ENCODE results near the gene SDK1.

Gene SDK1

DNA sequence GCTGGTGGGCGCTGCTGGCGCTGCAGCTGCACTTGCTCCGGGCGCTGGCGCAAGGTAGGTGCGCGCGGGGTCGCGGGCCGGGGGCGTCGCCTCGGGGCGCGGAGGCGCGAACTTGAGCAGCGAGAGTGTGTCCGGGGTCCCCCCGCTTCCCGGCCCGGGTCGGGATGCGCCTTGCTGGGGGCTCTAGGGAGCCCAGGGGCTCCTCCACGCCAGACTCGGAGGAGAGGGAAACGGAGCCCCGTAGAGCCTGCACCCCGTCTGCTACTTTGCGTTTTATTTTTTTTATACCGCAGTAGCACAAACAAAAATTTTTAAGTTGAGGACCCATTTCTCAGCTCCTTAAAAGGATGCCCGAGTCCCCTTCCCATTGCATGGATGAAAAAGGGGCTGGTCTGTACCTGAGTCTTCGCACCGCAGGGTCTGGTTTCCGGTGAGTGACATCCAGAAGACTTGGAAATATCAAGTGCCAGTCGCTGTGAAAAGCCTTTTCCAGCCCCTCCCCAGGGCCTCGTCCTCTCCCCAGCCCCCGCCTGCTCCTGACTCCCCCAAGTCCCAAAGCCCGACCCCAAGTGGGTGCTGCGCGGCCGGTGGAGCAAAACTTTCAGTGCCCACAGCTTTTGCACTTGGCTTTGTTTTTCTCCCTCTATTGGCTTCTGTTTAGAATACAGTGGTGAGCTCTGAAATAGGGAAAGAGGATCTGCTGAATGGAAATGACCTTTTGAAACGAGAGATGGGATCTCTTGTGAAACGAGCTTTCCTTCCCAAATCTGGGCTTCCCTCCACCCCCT lies 973 bp downstream of the SDK1 start:
- no peak for DNase-seq (ENCODE audit: low read depth)
- H3K4me3 ChIP-seq (ENCODE audit: low read depth, low read length): no peak overlapping the region
- no peak for TF ChIP-seq POLR2A (IDR thresholded peaks at IDR 0.05; ENCODE audit: extremely low read depth, insufficient read length)
- no peak for TF ChIP-seq MYC (IDR thresholded peaks at IDR 0.05; ENCODE audit: low read depth, low read length)
- TF ChIP-seq, protein P1, sequence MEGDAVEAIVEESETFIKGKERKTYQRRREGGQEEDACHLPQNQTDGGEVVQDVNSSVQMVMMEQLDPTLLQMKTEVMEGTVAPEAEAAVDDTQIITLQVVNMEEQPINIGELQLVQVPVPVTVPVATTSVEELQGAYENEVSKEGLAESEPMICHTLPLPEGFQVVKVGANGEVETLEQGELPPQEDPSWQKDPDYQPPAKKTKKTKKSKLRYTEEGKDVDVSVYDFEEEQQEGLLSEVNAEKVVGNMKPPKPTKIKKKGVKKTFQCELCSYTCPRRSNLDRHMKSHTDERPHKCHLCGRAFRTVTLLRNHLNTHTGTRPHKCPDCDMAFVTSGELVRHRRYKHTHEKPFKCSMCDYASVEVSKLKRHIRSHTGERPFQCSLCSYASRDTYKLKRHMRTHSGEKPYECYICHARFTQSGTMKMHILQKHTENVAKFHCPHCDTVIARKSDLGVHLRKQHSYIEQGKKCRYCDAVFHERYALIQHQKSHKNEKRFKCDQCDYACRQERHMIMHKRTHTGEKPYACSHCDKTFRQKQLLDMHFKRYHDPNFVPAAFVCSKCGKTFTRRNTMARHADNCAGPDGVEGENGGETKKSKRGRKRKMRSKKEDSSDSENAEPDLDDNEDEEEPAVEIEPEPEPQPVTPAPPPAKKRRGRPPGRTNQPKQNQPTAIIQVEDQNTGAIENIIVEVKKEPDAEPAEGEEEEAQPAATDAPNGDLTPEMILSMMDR (IDR thresholded peaks at IDR 0.05; ENCODE audit: low read depth, low read length): no peak
- TF ChIP-seq, protein P2, sequence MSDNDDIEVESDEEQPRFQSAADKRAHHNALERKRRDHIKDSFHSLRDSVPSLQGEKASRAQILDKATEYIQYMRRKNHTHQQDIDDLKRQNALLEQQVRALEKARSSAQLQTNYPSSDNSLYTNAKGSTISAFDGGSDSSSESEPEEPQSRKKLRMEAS (IDR thresholded peaks at IDR 0.05; ENCODE audit: low read depth, low read length): no peak

DNA sequence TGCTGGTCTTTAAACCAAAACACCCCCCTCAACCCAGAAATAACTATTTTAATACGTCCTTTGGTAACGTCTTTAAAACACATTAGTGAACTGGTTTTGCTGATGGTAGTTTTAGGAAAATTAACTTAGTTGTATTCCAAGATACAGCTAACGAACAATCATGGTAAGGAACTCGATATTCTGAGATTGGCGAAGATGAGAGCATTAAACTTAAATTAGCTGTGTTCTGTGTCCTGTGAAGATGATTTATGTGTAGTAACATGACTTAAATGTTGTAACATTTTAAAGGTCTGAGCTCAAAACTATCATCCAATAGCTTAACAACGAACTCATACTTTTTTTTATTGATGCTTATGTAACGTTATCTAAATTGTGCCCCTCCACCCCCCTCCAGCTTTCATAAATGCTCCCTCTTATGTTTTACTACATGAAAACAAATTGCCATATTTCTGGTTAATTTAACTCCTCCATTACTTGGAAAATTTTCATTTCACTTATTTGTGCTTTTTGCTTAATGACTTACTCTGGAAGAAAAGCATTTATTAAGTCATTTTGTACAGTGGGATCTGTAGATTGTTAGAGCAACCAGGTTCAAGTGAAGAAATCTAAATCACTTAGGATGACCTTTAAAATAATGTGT lies 1.7 kb downstream of the SDK1 start:
- H3K4me3 ChIP-seq (ENCODE audit: low read depth, low read length): no peak overlapping the region
- DNase-seq (ENCODE audit: low read depth): no peak
- no peak for TF ChIP-seq POLR2A (IDR thresholded peaks at IDR 0.05; ENCODE audit: extremely low read depth, insufficient read length)
- no peak for TF ChIP-seq MYC (IDR thresholded peaks at IDR 0.05; ENCODE audit: low read depth, low read length)
- TF ChIP-seq, protein P1 (IDR thresholded peaks at IDR 0.05; ENCODE audit: low read depth, low read length): no peak
- TF ChIP-seq, protein P2 (IDR thresholded peaks at IDR 0.05; ENCODE audit: low read depth, low read length): no peak

DNA sequence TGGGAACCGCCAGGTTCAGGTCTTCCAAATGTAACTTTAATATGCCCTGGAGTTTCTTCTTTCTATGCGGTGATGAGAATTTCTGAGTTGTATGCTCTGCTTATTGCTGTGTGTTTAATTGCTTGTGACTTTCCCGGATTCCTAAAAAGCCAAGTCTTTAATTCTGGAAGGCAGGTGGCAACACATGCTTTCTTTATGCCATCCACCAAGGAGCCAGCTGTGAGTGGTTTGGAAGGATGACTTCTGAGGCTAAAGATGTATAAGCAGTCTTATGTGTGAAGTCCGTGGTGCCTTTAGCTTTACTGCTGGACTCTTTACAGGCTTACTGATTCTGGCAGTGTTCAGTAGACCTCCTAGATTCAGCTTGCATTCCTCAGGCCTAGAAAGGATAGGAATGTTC lies 3.1 kb downstream of the SDK1 start:
- TF ChIP-seq, protein P2 (IDR thresholded peaks at IDR 0.05; ENCODE audit: low read depth, low read length): no peak
- TF ChIP-seq POLR2A (IDR thresholded peaks at IDR 0.05; ENCODE audit: extremely low read depth, insufficient read length) (no peak), MYC (IDR thresholded peaks at IDR 0.05; ENCODE audit: low read depth, low read length) (no peak)
- TF ChIP-seq, protein P1 (IDR thresholded peaks at IDR 0.05; ENCODE audit: low read depth, low read length): no peak
- no peak overlapping the region for H3K4me3 ChIP-seq (ENCODE audit: low read depth, low read length)

DNA sequence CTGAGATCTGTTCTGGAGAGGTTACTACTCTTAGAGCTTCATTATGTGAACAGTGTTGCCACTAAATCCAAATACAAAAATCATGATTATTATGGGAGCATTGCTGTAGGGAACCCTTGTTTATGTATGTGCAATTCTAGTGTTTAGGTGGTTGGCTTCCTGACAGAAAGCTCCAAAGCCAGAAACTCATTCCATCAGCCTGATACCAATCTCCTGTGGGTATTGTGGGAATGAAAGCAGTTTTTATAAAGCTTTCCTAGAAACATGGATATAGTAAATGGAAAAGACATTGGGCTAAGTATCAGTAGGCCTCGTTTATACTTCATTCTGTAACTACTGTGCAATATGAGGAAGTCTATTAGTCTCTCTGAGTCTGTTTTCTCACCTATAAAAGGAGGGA lies 6.4 kb downstream of the SDK1 start:
- DNase-seq (ENCODE audit: low read depth): no peak
- no peak overlapping the region for H3K4me3 ChIP-seq (ENCODE audit: low read depth, low read length)
- TF ChIP-seq, protein P1 (IDR thresholded peaks at IDR 0.05; ENCODE audit: low read depth, low read length): no peak
- no peak for TF ChIP-seq MYC (IDR thresholded peaks at IDR 0.05; ENCODE audit: low read depth, low read length)

More for the DNA sequence above, 3.1 kb downstream of the SDK1 start:
- no peak for DNase-seq (ENCODE audit: low read depth)

DNA sequence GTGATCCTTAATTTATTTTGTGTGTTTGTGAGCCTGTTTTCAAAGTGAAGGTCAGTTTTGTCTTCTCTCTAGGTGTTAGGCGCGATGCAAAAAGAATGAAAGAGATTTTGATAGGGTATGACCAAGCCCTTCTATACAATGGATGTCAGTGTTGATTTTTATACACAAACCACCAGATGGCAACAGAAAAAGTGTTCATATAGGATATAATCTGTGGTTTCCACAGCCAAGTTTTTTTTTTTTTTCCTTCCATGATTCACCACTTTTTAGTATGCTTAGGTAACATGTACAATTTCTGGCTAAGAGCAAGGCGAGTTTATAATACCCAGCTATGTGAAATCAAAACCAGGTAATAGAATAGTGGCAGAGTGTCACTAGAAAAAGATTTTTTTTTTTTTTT lies 8.1 kb downstream of the SDK1 start:
- DNase-seq (ENCODE audit: low read depth): no peak

More for the DNA sequence above, 8.1 kb downstream of the SDK1 start:
- no peak overlapping the region for H3K4me3 ChIP-seq (ENCODE audit: low read depth, low read length)
- TF ChIP-seq, protein P1 (IDR thresholded peaks at IDR 0.05; ENCODE audit: low read depth, low read length): no peak
- TF ChIP-seq MYC (IDR thresholded peaks at IDR 0.05; ENCODE audit: low read depth, low read length) (no peak), POLR2A (IDR thresholded peaks at IDR 0.05; ENCODE audit: extremely low read depth, insufficient read length) (no peak)
- TF ChIP-seq, protein P2 (IDR thresholded peaks at IDR 0.05; ENCODE audit: low read depth, low read length): no peak

All from NB4 (cell line).